Heart right ventricle (tissue), 16 donors: ENCODE results near the gene FAN1. TPM values are rescaled to one million over a fixed set of nuclear protein-coding genes. Genes with fewer than 3 reads are reported as not detected.
A peak's percentile ranks its signal among the peaks of the same experiment; 100 is the strongest.

ENCODE experiments used
- ATAC-seq, 8 donors: fragments of 200-7000 bp; cut with Tn5 transposase; one replicate each; pipeline ENCODE4 v1.9.1; 2020; ENCODE audit warnings: mild to moderate bottlenecking in 8 of 8, moderate library complexity in 8 of 8, moderate number of reproducible peaks in 1 of 8
- DNase-seq, 2 donors: peaks; one replicate each; pipeline ENCODE4 v3.0.0-alpha.2; 2020
- H3K27ac ChIP-seq, 10 donors: fragments of 200-600 bp; sonication (generic) in 2 of 10; one replicate each; pipeline versions ENCODE4 v1.5.0 to v1.8.0; 2020 to 2022; ENCODE audit warnings: mild to moderate bottlenecking in 3 of 10
- H3K27me3 ChIP-seq, 7 donors: fragments of 200-600 bp; one replicate each; pipeline ENCODE4 v1.8.0; 2021 to 2022; ENCODE audit warnings: mild to moderate bottlenecking in 2 of 7
- H3K36me3 ChIP-seq, 9 donors: fragments of 200-600 bp; sonication (generic) in 1 of 9; one replicate each; pipeline versions ENCODE4 v1.5.0 to v1.8.0; 2020 to 2022; ENCODE audit warnings: mild to moderate bottlenecking in 2 of 9
- H3K4me1 ChIP-seq, 9 donors: fragments of 200-600 bp; sonication (generic) in 1 of 9; one replicate each; pipeline versions ENCODE4 v1.5.0 to v1.8.0; 2020 to 2022; ENCODE audit warnings: mild to moderate bottlenecking in 4 of 9
- H3K4me3 ChIP-seq, 10 donors: fragments of 200-600 bp; sonication (generic) in 2 of 10; one replicate each; pipeline versions ENCODE4 v1.5.0 to v1.8.0; 2020 to 2022; ENCODE audit warnings: mild to moderate bottlenecking in 7 of 10, moderate library complexity in 2 of 10
- H3K9me3 ChIP-seq, 11 donors: fragments of 200-600 bp in 10 of 11; sonication (generic) in 2 of 11; one replicate each; pipeline versions ENCODE4 v1.5.0 to v1.8.0; 2013 to 2022; ENCODE audit warnings: mild to moderate bottlenecking in 2 of 11, control low read depth in 1 of 11, moderate library complexity in 1 of 11
- WGBS, 2 donors: extraction: QIAGEN DNeasy Blood & Tissue Kit; methylation state at CpG; one replicate each; pipeline ENCODE4 v1.1.7; 2013; ENCODE audit warnings: inconsistent platforms in 1 of 2; 5-methylcytosine and 5-hydroxymethylcytosine counted together
- intact Hi-C, 10 donors: fragments of 100-400 bp; cut with DNase I; formaldehyde crosslinking; loops; one replicate each; pipeline versions ENCODE4 v1.11.1 to v1.14.2; 2022
- polyA plus RNA-seq, 2 donors: library from polyadenylated mRNA; stranded (reverse); fragments of 200-250 nt; gene quantifications; one replicate each; pipeline ENCODE4 v1.2.3, GENCODE V29; 2013
- total RNA-seq, 10 donors: library from RNA; stranded (reverse); fragmentation: NEBNext Ultra II Directional in 3 of 10; extraction: Animal tissue kit (Norgen Biotek cat#: 25700) in 3 of 10; gene quantifications; one replicate each; pipeline versions ENCODE4 v1.2.1 to v1.2.4, GENCODE V29; 2021 to 2023
- TF ChIP-seq, protein P1 (sequence below), 9 donors: fragments of 200-600 bp; sonication (generic) in 2 of 9; IDR thresholded peaks; one replicate each; pipeline versions ENCODE4 v1.5.0 to v1.8.0; 2021 to 2022; ENCODE audit warnings: antibody characterized with exemption in 9 of 9, mild to moderate bottlenecking in 5 of 9, moderate library complexity in 1 of 9
- donor health status: Arrhythmogenic right ventricular cardiomyopathy.
- donor health status: ischemic (EF 13 %, LVEDD 7.1; RV severe dilation, severe dysfunction).
- donor health status: healthy with polysubstance abuse.
- donor health status: DM: no; HTN: yes; CAD: no.
- donor health status: DM: no; HTN: no; CAD: no.
- donor health status: ischemic (EF 25% LVEDD 6.9; RV normal size, moderate dysfunction).
- donor health status: ischemic (EF 25% LVEDD 5.7; RV mildly dilated, moderate dysfunction).
- donor health status: healthy.
- donor health status: DM: yes; HTN: yes; CAD: no.
- donor health status: Ischemic cardiomyopathy.
- donor health status: ischemic (EF 35%, LVEDD 5.7; RV mildly dilated, moderate dysfunction).
- donor health status: nonischemic (EF 11% LVEDD 7.7; RV severe dilation, severe dysfunction).
- donor health status: DM: yes; HTN: yes; CAD: no.
- donor health status: PGD.
- donor health status: ischemic (EF 29% LVEDD 5.4; RV normal size, mild dysfunction).
- donor health status: nonischemic (EF 23%, LVEDD 6.1; RV moderate dilation, normal function).

The FAN1 gene
- total and polyA plus RNA-seq, 12 donors: 8.2 to 28.0 (median 16.6) TPM

DNA sequence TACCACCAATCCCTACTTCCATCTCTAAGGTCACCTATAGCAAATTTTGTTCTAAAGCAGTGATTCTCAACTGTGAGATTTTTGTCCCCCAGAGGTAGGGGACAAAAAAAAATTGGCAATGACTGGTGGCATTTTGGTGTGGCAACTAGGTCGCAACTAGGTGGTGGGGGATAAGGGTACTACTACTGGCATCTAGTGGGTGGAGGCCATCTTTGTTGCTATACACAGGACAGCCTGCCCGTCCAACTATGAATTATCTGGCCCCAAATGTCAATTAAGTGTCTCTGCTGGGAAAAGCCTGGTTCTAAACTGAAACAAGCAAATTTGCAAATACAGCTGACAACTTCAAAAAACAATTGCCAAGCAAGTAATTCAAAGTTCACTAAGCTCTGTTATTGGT, 86.3 kb downstream of the FAN1 start:
- H3K4me1 ChIP-seq: peaks cover under 1 to 65% (median 59%) of the 10 kb centered on the region in 9 donors
- 47 to 50% methylated on average over 2 of the region's 2 CpGs for WGBS, 2 donors

DNA sequence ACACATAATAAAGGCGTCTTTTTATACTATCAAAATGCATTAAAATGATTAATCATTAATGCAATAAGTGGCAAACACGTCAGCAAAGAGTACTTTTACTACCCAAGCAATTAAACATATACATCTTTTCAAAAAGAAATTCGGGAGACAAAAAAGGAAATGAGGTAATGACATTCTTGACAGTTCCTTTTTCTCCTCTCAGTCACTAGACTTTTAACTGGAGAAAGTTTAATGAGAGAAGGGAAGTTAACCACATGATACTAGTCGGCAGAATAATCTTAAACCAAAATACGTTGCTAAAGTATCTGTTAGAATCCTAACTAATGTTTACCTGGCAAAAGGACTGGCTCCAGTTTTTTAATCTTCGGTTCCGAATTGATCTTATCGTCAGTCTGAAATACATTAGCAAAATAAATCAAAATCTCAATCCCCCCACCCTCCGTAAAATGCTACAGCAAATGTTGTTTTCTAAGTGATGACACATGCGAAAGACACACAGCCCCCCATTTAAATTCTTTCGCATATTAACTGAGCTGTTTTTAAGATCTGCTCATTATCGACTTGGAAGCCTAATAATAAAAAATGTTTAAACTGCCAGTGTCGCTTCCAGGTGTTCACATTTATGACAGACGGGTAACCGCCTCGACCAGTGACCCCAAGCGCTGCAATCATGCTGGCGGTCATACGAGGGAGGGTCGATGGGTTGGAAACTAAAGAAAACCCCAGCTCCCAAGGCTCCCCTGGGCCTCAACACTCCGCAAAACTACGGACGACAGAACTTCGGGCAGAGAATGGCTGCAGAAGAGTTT, 86.9 kb downstream of the FAN1 start:
- DNase-seq (no peak), ATAC-seq (peak in 3 of 8 donors; percentile 23 to 40 (median 37))
- intact Hi-C loops: loop anchor here in 2 of 10 donors (5.0 to 10.0 kb wide), 2 partner anchors 42 to 334 kb away; partner anchors contain the start of gene KLF13 (in 1 of the 2)
- Histone ChIP-seq H3K27me3 (no peaks in the 10 kb centered on the region), H3K36me3 (peaks cover 0 to 27% (median 6%) of the 10 kb centered on the region in 9 donors), H3K4me3 (peak overlapping the region; percentile 55 to 97 (median 94)), H3K4me1 (peaks cover 0 to 59% (median 53%) of the 10 kb centered on the region in 9 donors), H3K9me3 (no peaks in the 10 kb centered on the region), H3K27ac (peak overlapping the region; percentile 80 to 99 (median 95))
- TF ChIP-seq, protein P1, sequence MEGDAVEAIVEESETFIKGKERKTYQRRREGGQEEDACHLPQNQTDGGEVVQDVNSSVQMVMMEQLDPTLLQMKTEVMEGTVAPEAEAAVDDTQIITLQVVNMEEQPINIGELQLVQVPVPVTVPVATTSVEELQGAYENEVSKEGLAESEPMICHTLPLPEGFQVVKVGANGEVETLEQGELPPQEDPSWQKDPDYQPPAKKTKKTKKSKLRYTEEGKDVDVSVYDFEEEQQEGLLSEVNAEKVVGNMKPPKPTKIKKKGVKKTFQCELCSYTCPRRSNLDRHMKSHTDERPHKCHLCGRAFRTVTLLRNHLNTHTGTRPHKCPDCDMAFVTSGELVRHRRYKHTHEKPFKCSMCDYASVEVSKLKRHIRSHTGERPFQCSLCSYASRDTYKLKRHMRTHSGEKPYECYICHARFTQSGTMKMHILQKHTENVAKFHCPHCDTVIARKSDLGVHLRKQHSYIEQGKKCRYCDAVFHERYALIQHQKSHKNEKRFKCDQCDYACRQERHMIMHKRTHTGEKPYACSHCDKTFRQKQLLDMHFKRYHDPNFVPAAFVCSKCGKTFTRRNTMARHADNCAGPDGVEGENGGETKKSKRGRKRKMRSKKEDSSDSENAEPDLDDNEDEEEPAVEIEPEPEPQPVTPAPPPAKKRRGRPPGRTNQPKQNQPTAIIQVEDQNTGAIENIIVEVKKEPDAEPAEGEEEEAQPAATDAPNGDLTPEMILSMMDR (IDR thresholded peaks at IDR 0.05): no peak
- WGBS, 2 donors: 4 to 5% methylated on average over 24 of the region's 24 CpGs

More for the DNA sequence above, 86.3 kb downstream of the FAN1 start:
- ATAC-seq (no peak), DNase-seq (no peak)
- Histone ChIP-seq H3K27me3 (no peaks in the 10 kb centered on the region), H3K4me3 (peak overlapping the region in 9 of 10 donors; percentile 72 to 97 (median 94)), H3K27ac (peak overlapping the region in 5 of 10 donors; percentile 89 to 97 (median 96)), H3K9me3 (no peaks in the 10 kb centered on the region), H3K36me3 (peaks cover 0 to 30% (median 6%) of the 10 kb centered on the region in 9 donors)
- TF ChIP-seq, protein P1 (IDR thresholded peaks at IDR 0.05): no peak
- intact Hi-C loops: loop anchor here in 2 of 10 donors (5.0 to 10.0 kb wide), 2 partner anchors 42 to 335 kb away; partner anchors contain the start of gene KLF13 (in 1 of the 2)

- H3K9me3 ChIP-seq: no peaks in the 10 kb centered on the region
- ATAC-seq (peak; percentile 94 to 98 (median 96)), DNase-seq (peak; percentile 78 to 82)
- peaks cover 0 to 18% (median 0%) of the 10 kb centered on the region in 9 donors for H3K36me3 ChIP-seq
- TF ChIP-seq, protein P1 (IDR thresholded peaks at IDR 0.05): no peak
- intact Hi-C loops: loop anchor here in 2 of 10 donors (5.0 to 10.0 kb wide), 2 partner anchors 41 to 333 kb away; partner anchors contain the start of gene KLF13 (in 1 of the 2)
- peaks cover 0 to 50% (median 45%) of the 10 kb centered on the region in 9 donors for H3K4me1 ChIP-seq
- 1% methylated on average over 100 to 114 of the region's 114 CpGs for WGBS, 2 donors
- H3K4me3 ChIP-seq: peak within 1 kb of the TSS; percentile 55 to 97 (median 94)
- H3K27ac ChIP-seq: peak within 1 kb of the TSS; percentile 80 to 99 (median 95)
- no peaks in the 10 kb centered on the region for H3K27me3 ChIP-seq
These were observed 87.8 kb downstream of the FAN1 start, which contains the start of gene MTMR10 for GRCh38 chr15:30991255-30992235. TSS of gene MTMR10 (minus strand) at chr15:30991628. CDS start at chr15:30991506, 122 bp downstream.
